Urinary bladder (tissue), 2 donors: ENCODE measurements around the gene AKTIP. TPM values are rescaled to one million over a fixed set of nuclear protein-coding genes. Genes with fewer than 3 reads are reported as not detected.

Experiments
- polyA plus RNA-seq: library from polyadenylated mRNA; stranded (reverse); fragments of 200-250 nt; gene quantifications from one replicate; pipeline ENCODE4 v1.2.3, GENCODE V29; 2013
- small RNA-seq: library from RNA; depleted of rRNA; stranded (forward); fragments of <200 nt; gene quantifications from one replicate; pipeline ENCODE3, GENCODE V24; 2014
- total RNA-seq: library from RNA; depleted of rRNA; stranded (reverse); fragments of >200 nt; gene quantifications from one replicate; pipeline ENCODE4 v1.2.3, GENCODE V29; 2014
- donor health status: healthy.

AKTIP gene
- total and polyA plus RNA-seq, 2 donors: 35.9 to 45.1 TPM

Small RNA genes within 50 kb of the gene (small RNA-seq; reads per million reads assigned to genes)
- not detected for gene RNU6-1153P

Other genes with a start within 250 kb of the AKTIP start
- 175 TPM for gene RBL2, start 68.7 kb downstream of the AKTIP start, total RNA-seq
- 67.3 TPM for gene RBL2, start 68.7 kb downstream of the AKTIP start, polyA plus RNA-seq
- gene RPGRIP1L, start 200.7 kb upstream of the AKTIP start, total RNA-seq: 30.7 TPM
- gene RPGRIP1L, start 200.7 kb upstream of the AKTIP start, polyA plus RNA-seq: 2.6 TPM
- gene FTO, start 200.9 kb upstream of the AKTIP start, total RNA-seq: 112 TPM
- 57.0 TPM for gene FTO, start 200.9 kb upstream of the AKTIP start, polyA plus RNA-seq